Stimulated activated CD4-positive, alpha-beta T cell treated with anti-CD3 and anti-CD28 coated beads, TNF-alpha, amount 100 ng/mL, for 48 hours (primary cell): Measurements from ENCODE around the gene FOXP3.
"Not testable (repeated sequence)": the region's sequence is repeated elsewhere in the genome, so short reads cannot be mapped to it uniquely, and the experiment has no call there.

Experiments
- DNase-seq, 3 donors: peaks; one replicate each; pipeline ENCODE4 v3.0.0-alpha.2; 2020; ENCODE audit warnings: low read depth in 3 of 3

The FOXP3 gene

GRCh38 chrX:49264460-49264859 is at the start of gene FOXP3:
Gene FOXP3, minus strand, starts transcription at chrX:49264710. Its CDS starts 6,205 bp downstream, at chrX:49258505.
- no peak for DNase-seq

- no peak for DNase-seq
These were observed 47.7 kb upstream of the FOXP3 start for GRCh38 chrX:49312176-49312575.

- DNase-seq, result no peak
These were observed 45.9 kb upstream of the FOXP3 start for GRCh38 chrX:49310371-49310770.

GRCh38 chrX:49309401-49309981 is 45.0 kb upstream of the FOXP3 start:
- DNase-seq, result no peak

GRCh38 chrX:49308604-49309269 is 44.2 kb upstream of the FOXP3 start:
- DNase-seq, result no peak

- DNase-seq, result not testable (repeated sequence)
These were observed 43.3 kb upstream of the FOXP3 start for GRCh38 chrX:49307775-49308174.

- no peak for DNase-seq
These were observed 38.8 kb upstream of the FOXP3 start, which contains the start of gene GAGE10 for GRCh38 chrX:49303346-49303745. Gene GAGE10, plus strand, starts transcription at chrX:49303646. Its CDS starts 1,214 bp downstream, at chrX:49304860.

- no peak for DNase-seq
These were observed 36.2 kb upstream of the FOXP3 start for GRCh38 chrX:49300703-49301102.

GRCh38 chrX:49299293-49299692 is 34.8 kb upstream of the FOXP3 start:
- not testable (repeated sequence) for DNase-seq

- no peak for DNase-seq
These were observed 28.2 kb upstream of the FOXP3 start for GRCh38 chrX:49292400-49293362.

GRCh38 chrX:49291615-49292337 is 27.3 kb upstream of the FOXP3 start:
- peak; percentile 44 to 77 (median 52) for DNase-seq

GRCh38 chrX:49290215-49290614 is 25.7 kb upstream of the FOXP3 start:
- no peak for DNase-seq

GRCh38 chrX:49287665-49288064 is 23.2 kb upstream of the FOXP3 start:
- no peak for DNase-seq

GRCh38 chrX:49286581-49286980 is 22.1 kb upstream of the FOXP3 start:
- no peak for DNase-seq

GRCh38 chrX:49286136-49286535 is 21.6 kb upstream of the FOXP3 start:
- DNase-seq, result no peak

GRCh38 chrX:49284212-49284611 is 19.7 kb upstream of the FOXP3 start:
- DNase-seq, result no peak

- no peak for DNase-seq
These were observed 18.1 kb upstream of the FOXP3 start for GRCh38 chrX:49282647-49283011.

- no peak for DNase-seq
These were observed 13.6 kb upstream of the FOXP3 start for GRCh38 chrX:49278081-49278480.

GRCh38 chrX:49277535-49277830 is 13.0 kb upstream of the FOXP3 start:
- DNase-seq, result no peak

- DNase-seq, result no peak
These were observed 12.4 kb upstream of the FOXP3 start for GRCh38 chrX:49276671-49277534.

- no peak for DNase-seq
These were observed 11.7 kb upstream of the FOXP3 start for GRCh38 chrX:49276207-49276606.
